Activated CD4-positive, alpha-beta T cell treated with anti-CD3 and anti-CD28 coated beads, Interleukin-2, amount 50 U/mL, for 24 hours (primary cell): ENCODE measurements around the gene MYRIP.
"Not testable (repeated sequence)": the region's sequence is repeated elsewhere in the genome, so short reads cannot be mapped to it uniquely, and the experiment has no call there.

Experiments used
- DNase-seq, 2 donors: peaks; one replicate each; pipeline ENCODE4 v3.0.0-alpha.2; 2020; ENCODE audit warnings: low read depth in 1 of 2, low spot score in 1 of 2

MYRIP gene

DNA sequence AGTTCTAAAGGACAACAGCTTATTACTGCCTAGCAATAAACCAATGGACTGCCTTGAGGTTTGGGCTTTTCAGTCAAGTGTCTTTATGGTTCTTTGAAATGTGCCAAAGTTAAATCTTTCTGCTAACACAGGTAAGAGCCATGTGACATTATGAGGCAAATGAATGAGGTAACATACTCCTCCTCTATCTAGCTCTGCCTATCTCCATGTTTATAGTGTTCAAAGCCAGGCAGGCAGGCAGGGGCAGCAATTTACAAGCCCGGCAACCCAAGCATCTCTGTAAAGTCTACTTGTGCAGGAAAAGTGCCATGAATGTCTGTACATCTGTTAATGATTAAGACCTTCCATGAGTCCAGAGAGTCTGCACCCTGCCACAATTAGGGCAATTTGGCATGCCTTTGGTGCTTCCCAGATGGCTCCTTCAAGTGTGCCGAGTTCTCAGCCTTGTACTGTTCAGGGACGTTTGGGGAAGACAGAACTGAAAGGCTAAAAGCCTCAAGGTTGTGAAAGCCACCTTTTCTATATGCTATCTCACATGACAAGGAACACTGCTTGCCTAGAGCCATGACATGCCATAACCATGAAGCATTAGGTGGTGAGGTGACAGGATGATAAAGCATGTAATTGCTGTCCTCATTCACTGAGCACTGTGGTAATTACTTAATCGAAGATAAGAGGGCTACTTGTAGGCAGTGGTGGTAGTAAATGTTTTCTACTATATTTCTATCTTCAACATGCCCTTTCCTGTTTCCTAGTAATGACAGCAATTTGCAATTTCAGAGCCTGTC, 458.7 kb downstream of the MYRIP start:
- DNase-seq = no peak

DNA sequence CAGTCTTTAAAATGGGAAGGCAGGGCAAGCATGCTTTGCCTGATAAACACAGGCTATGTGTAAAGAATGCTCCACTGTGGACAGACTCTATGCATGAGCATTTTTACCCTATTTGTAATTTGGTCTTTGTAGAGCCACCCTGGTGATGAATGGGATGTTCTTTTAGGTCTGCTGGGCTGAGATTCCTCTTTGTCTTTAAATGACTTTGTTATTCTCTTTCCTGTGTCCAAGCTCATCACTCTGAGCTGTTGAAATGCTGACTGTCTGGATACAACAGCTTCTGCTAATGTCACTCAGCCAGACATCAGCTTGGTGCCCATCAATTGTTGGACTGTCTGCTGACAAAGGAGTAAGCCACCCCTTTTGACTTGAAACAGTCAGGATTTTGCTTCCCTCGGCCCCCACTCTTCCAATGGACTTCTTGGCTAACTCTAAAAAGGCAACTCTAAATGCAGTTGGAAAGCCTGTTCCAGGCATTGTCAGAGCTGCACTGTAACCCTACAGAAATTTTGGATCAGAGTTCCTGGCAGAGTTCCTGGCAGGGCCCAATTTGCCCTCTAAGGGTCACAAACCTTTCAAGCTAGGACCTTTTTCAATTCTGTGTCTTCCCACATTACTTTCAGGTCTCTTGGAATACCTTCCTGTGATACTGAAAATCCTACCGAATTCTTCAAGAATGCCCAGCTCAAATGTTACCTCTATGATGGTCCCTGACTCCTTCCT, 459.6 kb downstream of the MYRIP start:
- no peak for DNase-seq

DNA sequence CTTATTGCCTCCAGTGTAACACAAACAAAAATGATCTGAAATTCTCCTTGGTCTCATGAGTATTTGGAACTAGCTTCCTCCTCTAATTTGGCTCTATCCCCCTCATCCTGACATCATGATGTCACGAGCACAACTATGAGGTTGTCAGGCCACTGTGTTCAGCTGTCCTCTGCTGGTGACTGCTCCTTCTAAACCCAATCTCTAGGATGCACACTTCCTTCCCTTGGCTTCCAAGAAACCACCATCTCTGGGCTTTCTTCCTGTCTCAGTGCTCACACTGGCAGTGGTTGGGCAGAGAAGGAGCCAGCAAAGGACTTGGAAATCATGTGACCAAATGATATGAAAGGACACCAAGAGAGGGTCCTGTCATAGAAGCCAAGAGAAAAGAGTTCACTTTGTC, 469.4 kb downstream of the MYRIP start:
- no peak for DNase-seq

DNA sequence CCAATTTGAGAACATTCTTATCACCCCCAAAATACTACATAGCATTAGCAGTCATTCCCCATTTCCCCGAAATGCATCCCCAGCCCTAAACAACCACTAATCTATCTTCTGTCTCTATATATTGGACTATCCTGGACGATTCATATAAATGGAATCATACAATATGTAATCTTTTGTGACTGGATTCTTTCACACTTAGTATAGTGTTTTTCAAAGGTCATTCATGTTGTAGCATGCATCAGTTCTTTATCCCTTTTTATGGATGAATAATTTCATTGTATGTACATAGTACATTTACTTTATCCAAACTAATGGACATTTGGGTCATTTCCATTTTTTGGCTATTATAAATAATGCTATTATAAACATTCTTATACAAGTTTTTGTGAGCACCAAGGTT, 472.6 kb downstream of the MYRIP start:
- no peak for DNase-seq

DNA sequence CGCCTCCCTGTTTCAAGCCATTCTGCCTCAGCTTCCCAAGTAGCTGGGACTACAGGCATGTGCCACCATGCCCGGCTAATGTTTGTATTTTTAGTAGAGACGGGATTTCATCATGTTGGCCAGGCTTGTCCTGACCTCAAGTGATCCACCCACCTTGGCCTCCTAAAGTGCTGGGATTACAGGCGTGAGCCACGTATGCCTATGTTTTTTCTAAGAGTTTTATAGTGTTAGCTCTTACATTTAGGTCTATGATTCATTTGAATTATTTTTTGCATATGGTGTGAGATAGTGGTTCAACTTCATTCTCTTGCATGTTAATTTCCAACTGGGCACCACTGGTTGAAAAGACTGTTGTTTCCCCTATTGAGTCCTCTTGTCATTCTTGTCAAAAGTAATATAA, 473.6 kb downstream of the MYRIP start:
- DNase-seq = not testable (repeated sequence)

DNA sequence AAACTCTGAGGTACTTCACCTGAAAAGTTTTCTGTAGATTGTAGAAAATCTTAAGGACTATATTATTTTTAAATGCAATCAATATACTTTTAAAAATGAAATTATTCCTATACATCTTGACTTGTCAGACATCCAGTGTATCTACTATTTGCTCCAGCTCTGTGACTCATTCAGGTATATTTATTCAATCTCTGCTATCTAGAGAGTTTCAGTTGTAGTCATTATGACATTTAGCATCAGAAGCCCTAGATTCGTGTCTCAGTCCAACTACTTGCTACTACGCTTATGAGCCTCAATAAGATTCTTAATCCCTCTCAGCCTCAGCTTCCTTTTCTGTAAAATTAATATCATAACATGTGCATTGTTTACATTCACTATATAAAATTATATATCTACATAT, 477.8 kb downstream of the MYRIP start:
- no peak for DNase-seq

DNA sequence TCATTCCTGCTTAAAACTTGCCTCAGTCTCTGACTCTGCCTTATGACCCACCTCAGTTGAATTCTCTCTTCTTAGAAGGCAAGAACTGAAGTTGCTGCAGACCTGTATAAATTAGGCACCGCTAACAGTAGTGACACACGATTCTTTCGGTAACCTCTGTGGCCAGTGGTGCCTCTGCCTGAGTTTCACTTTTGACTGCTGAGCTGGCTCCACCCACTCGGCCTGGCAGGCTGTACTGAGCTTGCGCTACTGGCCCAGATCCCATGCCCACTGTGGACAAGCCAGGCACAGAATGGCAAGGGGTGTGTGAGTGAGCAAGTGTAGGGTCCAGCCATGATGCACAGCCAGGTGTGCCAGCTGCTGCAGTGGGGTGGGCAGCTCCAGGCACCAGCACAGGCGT, 481.0 kb downstream of the MYRIP start:
- no peak for DNase-seq

DNA sequence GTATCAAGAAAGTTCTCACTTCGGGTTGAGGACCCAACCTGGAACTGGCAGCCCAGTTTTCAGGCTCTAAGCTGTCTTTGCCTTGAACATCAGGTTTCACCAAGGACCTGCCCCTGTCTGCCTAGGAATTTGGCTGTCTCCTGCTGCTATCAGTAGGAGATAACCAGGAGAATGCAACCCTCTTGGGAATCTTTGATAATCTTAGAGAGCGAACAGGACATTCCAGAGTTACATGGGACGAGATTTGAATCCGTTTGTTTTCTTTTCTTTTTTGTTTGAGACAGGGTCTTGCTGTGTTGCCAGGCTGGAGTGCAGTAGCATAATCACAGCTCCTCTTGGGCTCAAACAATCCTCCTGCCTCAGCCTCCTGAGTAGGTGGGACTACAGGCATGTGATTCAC, 482.1 kb downstream of the MYRIP start:
- no peak for DNase-seq

DNA sequence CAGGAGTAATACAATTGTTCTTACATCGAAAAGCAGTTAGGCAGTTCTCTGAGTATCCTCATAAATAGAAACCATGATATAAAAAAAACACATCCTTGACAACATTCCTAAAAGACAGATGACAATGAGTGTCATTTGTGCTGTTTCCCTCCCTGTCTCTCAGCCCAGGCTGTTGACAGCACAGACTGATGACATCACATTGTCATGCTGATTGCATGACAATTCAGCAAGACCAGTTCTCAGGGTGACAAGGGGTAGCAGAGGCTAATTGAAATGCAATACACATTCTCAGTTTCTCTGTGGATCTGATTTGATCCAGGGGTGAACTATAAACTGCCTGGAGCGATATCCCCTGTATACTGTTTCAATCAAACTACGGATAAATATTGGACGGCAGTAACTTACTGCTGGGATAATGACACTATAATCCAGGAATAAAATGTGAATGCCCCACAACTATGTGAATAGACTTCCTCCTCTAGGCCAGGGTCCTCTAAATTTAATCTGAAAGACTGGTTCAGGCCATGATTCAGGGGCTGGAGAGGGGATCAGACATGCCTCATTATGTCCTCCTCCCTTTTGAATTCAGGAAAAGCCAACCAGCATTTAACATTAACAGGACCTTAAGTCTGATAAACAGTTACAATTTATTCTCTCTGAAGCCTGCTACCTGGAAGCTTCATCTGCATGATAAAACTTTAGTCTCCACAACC, 483.4 kb downstream of the MYRIP start:
- DNase-seq = no peak

DNA sequence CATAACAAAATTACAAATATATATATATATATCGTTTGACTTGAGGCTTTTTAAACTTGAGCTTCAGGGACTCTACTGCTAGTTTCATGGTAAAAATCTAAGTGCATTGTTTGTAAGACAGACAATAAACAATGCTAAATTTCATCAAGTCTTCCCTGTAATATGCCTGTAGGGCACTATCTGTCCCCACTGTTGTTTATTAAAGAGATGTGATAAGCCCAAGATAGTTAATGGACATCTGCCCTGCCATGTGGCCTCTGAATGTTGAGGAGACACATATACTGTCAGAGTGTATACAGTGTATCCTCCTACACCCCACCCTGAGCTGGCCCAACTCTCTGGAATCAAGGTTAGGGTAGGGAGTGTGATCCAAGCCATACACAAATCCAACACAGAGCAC, 485.0 kb downstream of the MYRIP start:
- no peak for DNase-seq

DNA sequence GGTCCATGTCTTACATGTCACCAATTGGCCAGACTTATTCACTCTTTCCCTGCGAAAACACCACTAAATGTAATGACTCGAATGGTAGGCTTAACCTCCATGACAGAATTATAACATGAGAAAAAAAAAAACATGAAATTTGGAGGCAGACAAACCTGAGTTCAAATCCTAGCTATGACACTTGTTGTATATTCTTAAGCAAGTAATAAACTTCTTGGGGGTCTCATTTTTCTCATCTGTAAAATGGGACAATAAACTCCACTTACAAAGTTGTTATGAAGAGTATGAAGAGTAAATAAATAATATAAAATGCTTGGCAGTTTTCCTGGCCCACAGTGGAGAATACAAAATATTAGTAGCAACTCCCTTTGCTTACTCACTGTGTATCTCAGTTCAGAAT, 488.7 kb downstream of the MYRIP start:
- no peak for DNase-seq

DNA sequence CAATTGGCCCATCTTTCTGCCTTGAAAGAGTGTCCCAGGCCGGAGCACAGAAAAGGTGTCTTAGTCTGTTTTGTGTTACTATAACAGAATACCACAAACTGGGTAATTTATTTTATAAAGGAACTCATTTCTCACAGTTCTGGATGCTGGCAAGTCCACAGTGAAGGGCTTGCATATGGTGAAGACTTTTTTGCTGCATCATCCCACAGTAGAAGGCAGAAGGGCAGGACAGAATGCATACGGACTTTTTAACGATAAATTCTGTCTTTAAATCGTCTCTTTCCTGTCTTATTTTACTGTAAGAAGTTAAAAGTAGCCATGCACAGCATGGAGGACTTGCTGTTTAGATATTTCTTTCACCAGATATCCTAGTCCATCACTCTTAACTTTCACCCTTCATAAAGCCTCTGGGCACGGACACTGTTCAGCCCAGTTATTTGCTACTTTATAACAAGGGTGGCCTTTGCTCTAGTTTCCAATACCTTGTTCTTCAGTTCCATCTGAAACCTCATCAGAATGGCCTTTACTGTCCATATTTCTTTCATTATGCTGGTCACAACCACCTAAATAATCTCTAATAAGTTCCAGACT, 489.8 kb downstream of the MYRIP start:
- no peak for DNase-seq

DNA sequence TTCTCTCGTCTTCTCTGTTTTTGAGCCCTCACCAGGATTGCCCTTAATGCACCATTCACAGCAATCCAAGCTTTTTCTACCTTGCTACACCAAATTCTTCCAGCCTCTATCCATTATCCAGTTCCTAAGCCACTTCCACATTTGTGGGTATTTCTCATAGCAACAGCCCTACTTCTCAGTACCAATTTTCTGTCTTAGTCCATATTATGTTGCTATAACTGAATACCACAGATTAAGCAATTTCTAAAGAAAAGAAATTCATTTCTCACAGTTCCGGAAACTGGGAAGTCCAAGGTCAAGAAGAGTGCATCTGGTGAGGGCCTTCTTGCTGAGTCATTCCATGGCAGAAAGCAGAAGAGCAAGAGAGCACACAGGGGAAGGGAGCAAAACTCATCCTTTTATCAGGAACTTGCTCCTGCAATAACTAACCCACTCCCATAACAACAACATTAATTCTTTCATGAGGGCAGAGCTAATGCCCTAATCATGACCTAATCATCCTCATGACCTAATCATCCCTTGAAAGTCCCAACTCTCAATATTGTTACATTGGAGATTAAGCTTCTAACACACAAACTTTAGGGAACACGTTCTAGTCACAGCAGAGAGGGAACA, 490.4 kb downstream of the MYRIP start:
- DNase-seq = no peak

DNA sequence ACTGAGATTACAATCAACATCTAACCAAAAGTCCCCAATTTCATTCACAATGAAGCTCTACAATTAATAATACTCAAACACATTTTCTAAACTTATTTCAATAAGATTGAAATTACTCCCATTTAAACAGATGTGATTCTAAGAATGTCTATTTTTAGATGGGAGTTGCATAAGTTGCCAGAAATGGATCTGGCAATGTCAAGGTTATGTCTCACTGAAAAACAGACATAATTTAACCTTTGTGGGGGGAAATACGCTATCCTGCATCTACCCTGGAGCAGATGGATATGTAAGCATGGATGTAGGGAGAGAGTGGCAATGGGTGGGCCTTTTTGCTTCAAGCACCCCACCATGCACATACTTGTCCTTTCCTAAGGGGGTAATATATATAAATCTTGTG, 493.4 kb downstream of the MYRIP start:
- DNase-seq = no peak

DNA sequence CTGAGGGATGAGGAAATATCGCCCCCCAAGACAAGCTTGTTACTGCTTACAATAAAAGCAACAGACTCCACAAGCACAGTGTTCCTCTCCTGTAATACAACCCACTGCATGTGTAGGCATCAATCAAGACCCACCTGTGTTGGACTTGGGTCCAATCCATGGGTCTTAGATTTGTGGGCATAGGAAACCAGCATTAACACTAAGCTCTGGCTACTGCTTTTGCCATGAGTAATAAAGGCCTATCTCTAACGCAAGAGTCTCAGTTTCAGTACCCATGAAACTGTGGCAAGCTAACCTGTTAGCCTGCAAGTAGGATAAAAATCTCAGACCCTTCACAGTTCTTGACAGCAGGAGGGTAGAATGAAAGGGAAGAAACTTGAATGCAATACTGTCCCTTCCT, 494.9 kb downstream of the MYRIP start:
- DNase-seq = no peak

DNA sequence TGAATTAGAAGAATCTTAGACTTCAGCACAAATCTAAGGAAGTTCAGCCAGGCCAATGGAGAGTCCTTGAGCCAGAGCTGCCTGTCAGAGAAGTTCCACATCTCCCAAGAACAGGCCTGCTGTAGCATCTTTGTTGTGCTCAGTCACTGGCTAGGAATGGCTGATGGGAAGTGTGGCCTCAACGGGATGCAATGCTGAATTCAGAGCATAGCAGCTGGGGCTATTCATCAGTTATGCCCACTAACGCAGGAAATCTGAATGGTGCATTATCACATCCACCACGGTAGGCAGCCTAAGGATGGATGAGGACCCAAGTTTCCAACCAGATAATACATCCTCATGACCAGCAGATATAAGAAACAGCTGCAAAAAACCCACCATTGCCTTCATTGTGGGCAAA, 496.9 kb downstream of the MYRIP start:
- no peak for DNase-seq

DNA sequence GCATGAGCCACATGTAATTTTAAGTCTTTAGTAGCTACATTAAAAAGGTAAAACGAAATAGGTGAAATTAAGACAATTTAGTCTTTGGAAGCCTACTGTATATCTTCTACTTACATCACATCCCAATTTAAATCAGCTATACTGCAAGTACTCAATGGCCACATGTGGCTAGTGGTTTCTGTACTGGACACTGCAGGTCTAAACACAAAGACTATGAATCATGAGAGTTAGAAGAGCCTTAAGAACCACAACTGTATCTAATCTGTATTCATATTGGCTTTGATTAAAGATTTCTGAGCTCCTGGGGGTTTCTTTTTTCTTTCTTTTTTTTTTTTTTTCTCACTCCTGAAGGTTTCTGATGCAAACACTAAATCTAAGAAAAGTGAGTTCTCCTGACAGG, 497.8 kb downstream of the MYRIP start:
- DNase-seq = no peak

DNA sequence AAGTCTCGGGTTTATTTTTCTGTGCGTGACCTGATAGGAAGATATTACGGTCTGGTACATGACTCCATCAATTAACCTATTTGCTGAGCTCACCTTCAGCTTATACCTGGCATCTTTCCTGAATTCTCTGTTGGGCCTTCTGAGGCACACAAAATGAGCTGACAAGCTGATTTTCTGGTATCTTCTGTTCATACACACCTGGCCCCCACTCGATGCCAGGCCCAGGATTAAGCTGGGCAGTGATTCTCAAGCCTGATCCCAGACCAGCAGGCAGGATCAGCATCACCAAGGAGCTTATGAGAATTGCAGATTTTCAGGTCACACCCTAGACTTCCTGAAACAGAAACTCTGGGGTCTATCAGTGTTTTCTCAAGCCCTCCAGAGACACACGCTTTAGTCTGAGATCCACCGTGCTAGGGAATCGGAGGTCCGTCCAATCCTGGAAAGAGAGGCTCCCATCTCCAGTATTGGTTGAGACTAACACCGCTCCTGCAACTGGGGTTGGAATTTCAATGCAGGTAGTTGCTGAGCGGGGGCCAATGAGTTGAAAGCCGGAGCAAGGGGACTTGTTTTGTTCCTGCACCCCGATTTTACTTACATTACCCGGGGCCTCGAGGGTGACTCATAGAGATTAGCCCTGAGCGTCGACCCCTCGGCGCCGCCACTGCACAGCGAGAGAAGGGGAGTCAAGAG, 499.5 kb downstream of the MYRIP start:
- no peak for DNase-seq

DNA sequence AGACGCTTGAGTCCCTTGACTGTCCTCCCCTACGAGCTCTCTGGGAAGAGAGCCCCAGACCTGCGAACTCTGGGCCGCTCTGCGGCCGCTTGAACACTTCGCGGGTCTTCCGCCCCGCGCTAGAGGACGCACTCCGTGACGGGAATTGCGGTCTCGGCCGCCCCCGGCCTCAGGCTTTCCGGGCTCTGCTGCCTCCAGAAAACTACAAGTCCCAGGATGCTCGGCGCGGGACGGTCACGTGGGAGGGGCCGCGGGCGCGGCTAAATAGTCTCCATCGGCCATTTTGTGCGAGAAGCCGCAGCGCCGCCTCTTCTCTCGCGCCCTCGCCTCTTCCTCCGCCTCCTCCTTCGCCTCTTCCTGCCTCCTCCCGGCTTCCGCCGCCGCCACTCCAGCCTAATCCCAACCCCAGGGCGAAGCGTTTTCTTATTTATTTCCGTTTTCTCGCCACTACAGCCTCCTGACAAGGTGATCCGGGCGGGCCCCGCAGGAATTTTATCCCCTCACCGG, 500.1 kb downstream of the MYRIP start, which contains the start of gene EIF1B:
Gene EIF1B (plus strand): TSS at position 290 of the 507 bp plus-strand sequence. CDS start 235 bp downstream, outside the sequence.
- DNase-seq = peak; percentile 96
